CD4-positive, alpha-beta T cell treated with Interleukin-4 for 1 hour (primary cell): ENCODE results near the gene CFAP100.

Source experiments
- DNase-seq, 2 donors: peaks; one replicate each; pipeline ENCODE4 v3.0.0-alpha.2; 2020 to 2022

The CFAP100 gene

DNA sequence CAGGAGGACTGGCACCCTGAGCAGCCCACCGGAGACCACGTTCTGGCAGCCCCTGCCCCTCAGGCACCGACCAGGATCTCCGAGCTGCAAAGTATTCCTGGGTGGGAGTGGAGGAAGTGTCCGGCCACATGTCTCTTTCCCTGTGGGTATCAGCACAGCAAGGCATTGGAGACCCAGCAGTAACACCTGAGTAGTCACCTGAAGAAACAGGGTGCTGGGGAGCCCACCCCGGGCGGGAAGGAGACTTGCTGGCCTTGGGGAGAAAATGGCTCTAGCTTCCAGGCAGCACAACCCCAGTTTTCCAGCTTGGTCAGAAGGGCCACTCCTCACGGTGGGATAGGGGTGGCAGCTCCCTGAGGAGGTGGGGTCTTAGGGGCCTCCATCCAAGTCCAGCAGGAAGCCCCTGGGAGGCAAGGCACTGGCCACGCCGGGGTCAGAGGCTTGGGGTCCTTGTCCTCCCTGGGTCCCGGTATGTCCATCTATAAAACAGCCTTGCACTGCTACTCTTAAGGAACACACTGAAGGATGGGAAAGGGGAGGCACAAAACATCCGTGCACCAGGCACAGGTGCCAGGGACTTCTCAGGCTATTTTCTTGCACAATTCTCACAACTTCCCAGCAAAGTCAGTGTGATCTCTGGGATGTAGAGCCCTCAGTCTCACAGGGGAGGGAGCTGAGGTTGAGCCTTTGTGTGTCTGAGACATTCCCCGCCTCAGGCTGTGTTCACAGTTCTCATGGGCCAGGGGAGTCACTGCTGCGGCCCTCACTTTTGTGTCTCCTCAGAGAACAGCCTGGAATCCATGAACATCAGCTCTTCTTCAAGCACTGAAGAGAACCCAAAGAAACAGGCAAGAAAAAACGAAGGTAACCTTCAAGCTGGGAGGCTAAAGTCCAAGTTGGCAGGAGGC, 11.9 kb downstream of the CFAP100 start:
- DNase-seq = no peak

- no peak for DNase-seq
Observed at GRCh38 chr3:126407412-126408044, 12.8 kb downstream of the CFAP100 start.

DNA sequence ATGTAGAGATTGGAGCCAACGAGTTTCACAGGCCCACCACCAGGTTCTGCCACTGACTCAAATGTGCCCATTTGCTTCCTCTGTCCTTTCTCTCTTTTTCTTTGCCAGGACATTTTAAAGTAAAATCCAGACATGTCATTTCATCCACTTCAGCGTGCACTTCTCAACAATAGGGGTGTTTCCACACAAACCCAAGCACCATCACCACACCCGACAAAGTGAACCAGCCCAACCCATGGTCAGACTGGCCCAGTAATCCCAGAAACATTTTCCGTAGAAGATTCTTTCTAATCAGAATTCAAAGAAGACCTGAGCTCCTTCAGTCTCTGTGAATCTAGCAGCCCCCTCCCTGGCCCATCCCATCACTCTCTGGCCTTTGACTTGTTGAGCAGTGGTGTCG, 13.4 kb downstream of the CFAP100 start:
- no peak for DNase-seq

GRCh38 chr3:126412841-126413692, 18.4 kb downstream of the CFAP100 start:
- no peak for DNase-seq

DNA sequence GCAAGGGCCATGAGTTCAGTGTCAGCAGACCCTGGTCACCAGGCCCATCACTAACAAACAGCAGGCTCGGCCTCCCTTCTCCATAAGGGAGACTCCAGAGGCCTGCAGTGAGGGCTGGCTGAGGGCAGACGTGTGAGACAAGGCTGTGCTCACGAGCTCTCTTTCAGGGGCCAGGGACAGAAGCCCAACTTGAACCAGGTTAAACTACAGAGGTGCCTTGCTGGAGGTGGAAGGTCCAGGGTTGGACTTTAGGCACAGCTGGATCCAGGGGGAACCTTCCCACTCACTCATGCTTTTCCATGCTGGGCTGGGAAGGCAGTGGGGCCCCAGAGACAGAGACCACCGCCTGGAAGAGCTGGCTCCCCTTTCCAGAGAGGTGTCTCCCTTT, 19.0 kb downstream of the CFAP100 start:
- DNase-seq = no peak

- DNase-seq = no peak
Observed at GRCh38 chr3:126414406-126414805, 19.7 kb downstream of the CFAP100 start.

DNA sequence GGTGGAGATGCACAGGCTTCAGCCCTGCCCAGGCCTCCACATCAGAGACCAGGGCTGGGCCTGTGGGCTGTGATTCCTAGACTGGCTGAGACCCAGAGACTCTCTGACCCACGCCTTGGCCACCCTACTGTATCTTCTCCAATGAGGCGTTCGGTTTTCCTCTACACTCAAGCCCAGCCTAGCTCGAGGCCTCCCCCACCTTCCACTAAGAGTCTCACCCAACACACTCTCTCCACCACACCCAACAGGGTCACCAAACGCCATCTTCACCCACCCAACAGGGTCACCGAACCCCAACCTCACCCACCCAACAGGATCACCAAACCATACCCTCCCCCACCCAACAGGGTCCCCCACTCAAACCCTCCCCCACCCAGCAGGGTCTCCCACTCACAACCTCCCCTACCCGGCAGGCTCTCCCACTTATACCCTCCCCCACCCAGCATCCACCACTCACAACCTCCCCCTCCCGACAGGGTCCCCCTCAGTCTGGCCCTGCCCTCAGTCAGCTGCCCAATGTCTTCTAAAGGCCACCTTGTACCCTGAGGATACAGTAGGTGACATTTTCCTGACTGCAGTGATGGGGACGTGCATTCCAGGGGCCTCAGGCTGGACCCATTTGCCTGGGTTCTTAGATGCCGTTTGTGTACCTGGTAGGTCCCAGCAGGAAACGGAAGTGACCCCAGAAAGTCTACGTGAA, 20.4 kb downstream of the CFAP100 start:
- no peak for DNase-seq

- no peak for DNase-seq
Observed at GRCh38 chr3:126415661-126416591, 21.2 kb downstream of the CFAP100 start.

GRCh38 chr3:126416943-126417342, 22.2 kb downstream of the CFAP100 start:
- DNase-seq = no peak

- DNase-seq = no peak
Observed at GRCh38 chr3:126417515-126417914, 22.8 kb downstream of the CFAP100 start.

- no peak for DNase-seq
Observed at GRCh38 chr3:126417981-126418530, 23.3 kb downstream of the CFAP100 start.

GRCh38 chr3:126418661-126419131, 24.0 kb downstream of the CFAP100 start:
- no peak for DNase-seq

DNA sequence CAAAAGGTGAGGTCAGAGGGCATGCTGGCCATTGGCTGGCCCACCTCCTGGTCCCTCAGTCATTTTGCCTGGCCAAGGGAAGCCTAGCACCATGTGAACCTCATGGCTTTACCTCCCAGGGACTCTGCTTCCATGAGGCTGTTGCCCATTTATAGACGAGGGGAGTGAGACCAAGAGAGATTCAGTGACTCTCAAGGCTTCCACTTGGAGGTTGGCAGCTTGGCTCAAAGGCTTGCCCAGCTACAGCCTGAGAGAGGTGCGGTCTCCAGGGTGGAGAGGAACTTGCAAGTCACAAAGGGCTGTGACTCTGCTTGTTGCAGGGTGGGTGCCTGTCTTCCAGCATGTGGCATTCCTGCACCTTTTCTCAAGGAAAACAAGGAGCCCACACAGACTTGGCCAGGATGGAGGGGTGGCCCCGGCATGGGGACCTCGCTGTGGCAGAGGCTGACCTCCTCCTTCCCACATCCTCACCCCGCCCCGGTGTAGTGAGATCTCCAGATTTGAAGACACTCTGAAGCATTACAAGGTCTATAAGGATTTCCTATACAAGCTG, 24.5 kb downstream of the CFAP100 start:
- no peak for DNase-seq

DNA sequence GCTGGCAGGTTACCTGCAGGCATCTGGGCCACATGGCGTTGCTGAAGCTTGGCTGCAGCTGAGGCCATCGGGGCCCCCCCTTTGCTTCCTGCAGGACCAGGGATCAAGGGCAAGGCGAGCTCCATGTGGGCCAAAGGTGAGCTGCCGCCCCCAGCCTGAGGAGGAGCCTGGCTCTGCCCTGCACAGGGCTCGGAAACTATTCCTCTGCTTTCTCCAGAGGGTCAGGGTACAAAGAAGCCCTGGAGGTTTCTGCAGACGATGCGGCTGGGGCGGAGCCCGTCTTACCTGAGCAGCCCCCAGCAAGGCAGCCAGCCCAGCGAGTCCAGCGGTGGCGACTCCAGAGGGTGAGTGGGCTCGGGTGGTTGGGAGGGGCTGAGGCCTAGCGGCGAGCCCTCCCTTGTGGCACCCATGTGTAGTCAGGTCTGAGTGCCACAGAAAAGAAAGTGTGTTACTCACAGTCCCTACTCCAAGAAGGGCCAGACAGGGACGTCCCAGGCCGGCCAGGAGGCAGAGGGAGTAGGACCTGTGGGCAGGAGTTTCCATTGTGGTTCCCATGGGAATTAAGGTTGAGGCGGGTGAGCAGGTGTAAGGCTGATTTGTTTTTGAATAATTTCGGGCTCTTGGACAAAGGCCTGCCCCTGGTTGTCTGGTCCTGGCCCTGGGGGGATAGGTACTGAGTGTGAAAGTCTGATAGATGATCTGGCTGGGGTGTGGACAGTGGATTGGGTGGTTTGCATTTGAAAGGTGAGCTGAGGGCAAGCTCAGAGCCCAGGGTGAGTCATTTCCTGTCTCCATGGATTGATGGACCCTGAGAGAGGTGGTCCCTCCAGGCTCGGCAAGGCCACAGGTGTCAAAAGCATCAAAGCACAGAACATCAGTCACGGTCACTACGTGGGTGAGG, 25.4 kb downstream of the CFAP100 start:
- no peak for DNase-seq

DNA sequence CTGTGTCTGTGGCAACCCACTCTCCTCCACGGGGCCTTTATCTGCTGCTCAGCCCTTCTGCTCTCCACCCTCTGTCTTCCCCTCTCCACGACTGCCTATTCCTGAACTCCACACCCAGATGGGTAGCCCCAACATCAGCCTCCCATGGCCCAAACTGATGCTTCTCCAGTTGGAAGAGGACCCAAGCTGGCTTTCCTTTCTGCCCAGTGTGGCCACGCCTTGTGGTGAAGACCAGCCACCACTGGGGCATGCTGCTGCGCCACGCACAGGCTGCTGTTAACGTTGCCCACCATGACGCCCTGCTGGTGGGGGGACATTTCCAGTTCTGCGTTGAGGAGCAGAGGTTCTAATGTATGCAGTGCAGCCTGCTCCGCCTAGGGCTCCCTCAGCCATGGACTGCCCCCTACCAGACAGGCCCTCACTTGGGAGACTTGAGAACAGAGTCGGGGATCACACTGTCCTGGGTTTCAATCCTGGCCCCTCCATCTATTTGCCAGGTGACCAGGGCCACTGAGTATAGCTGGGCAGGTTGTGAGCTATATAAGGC, 26.9 kb downstream of the CFAP100 start:
- DNase-seq = no peak

- no peak for DNase-seq
Observed at GRCh38 chr3:126422121-126422520, 27.4 kb downstream of the CFAP100 start.

DNA sequence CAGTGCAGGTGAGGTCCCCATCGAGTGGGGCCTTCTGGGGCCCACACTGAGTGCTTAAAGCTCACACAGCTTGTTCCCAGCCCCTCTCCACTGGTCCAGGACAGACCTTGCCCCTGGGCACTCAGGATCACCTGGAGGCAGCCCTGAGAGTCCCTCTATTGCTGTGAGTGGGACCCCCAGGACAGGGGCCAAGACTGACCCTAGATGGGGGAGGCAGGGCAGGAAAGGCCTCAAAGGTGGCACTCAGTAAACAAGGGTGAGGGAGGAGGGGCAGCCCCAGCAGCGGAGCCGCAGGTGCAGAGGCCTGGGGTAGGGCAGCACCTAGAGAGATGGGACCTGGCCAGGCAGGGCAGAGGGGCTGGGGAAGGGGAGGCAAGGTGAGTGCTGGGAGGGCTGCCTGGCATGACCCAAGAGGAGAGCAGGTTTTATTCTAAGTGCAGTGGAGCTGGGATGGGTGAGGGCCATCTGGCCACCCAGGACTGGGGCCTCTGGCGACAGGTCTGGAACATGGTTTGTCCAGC, 27.9 kb downstream of the CFAP100 start:
- no peak for DNase-seq

DNA sequence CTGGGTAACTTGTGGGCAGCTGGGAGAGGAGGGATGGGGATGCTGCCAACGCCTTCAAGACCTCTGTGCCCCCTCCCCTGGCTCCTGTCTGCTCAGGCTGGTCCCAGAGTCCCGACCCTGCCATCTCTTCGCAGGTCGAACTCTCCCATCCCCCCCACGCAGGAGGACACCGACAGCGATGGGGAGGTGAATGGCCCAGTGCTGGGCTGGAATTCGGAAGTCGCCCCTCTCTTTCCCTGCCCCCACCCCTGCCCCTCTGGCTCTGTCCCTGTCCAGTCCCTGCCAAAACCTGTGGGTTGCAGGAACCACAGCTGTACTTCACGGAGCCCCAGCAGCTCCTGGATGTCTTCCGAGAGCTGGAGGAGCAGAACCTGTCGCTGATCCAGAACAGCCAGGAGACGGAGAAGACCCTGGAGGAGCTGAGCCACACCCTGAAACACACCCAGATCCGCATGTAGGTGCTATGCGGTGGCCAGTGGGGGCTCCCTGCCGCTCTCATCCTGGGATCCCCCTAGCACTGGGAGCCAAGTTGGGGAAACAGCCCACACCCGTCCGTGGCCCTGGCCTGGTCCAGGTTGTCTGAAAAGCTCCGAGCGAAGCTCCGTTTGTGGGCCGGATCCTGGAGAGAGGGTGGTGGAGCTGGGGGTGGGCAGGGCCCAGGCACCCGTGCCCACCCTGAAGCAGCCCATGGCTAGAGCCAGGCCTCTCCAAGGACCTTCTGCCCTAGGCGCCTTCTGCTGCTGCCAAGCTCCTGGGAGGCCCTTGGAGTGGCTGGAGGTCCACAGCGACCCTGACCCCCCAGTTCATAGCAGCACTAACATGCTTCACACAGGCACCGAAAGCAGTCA, 28.7 kb downstream of the CFAP100 start:
- DNase-seq = no peak
